Liver (tissue), 9 donors: Measurements from ENCODE around the gene COL4A4. TPM values are rescaled to one million over a fixed set of nuclear protein-coding genes. Genes with fewer than 3 reads are reported as not detected.

Source experiments
- DNase-seq: peaks from one replicate; pipeline ENCODE4 v3.0.0-alpha.2; 2017; ENCODE audit warnings: low spot score
- H3K27ac ChIP-seq, 2 donors: one replicate each; pipeline ENCODE4 v1.7.0; 2013; ENCODE audit warnings: inconsistent platforms in 2 of 2, low read length in 2 of 2, control low read depth in 1 of 2, low read depth in 1 of 2, mild to moderate bottlenecking in 1 of 2
- H3K27me3 ChIP-seq, 4 donors: one replicate each; pipeline versions ENCODE4 v1.6.1 to v1.7.0; 2013; ENCODE audit warnings: low read length in 3 of 4, inconsistent platforms in 1 of 4, mild to moderate bottlenecking in 1 of 4, moderate library complexity in 1 of 4; ENCODE audit not compliant: control insufficient read depth in 4 of 4, insufficient read depth in 4 of 4
- H3K36me3 ChIP-seq, 4 donors: one replicate each; pipeline versions ENCODE4 v1.6.1 to v1.7.0; 2013; ENCODE audit warnings: low read length in 3 of 4, mild to moderate bottlenecking in 3 of 4, low read depth in 1 of 4, moderate library complexity in 1 of 4; ENCODE audit not compliant: control insufficient read depth in 4 of 4, insufficient read depth in 3 of 4
- H3K4me1 ChIP-seq, 4 donors: one replicate each; pipeline versions ENCODE4 v1.6.1 to v1.7.0; 2013; ENCODE audit warnings: low read length in 3 of 4, mild to moderate bottlenecking in 3 of 4, moderate library complexity in 1 of 4; ENCODE audit not compliant: control insufficient read depth in 4 of 4, insufficient read depth in 4 of 4
- H3K4me3 ChIP-seq, 3 donors: one replicate each; pipeline versions ENCODE4 v1.6.1 to v1.7.0; 2013; ENCODE audit warnings: low read length in 3 of 3, control low read depth in 1 of 3, low read depth in 1 of 3, mild to moderate bottlenecking in 1 of 3
- H3K9ac ChIP-seq, 2 donors: one replicate each; pipeline ENCODE4 v1.7.0; 2013; ENCODE audit warnings: low read length in 2 of 2, mild to moderate bottlenecking in 2 of 2, moderate library complexity in 2 of 2, control low read depth in 1 of 2, low read depth in 1 of 2
- H3K9me3 ChIP-seq, 4 donors: one replicate each; pipeline versions ENCODE4 v1.6.1 to v1.7.0; 2013; ENCODE audit warnings: low read length in 3 of 4; ENCODE audit not compliant: control insufficient read depth in 4 of 4
- CTCF ChIP-seq: fragments of 150-350 bp; IDR thresholded peaks from 2 replicates; pipeline ENCODE4 v1.5.1; 2017; ENCODE audit warnings: improper control_type of control experiment, low read depth, low read length; ENCODE audit not compliant: missing input control
- FOXA1 ChIP-seq: IDR thresholded peaks from 2 replicates; pipeline ENCODE4 v1.6.1; 2016; ENCODE audit warnings: antibody characterized with exemption
- HNF4A ChIP-seq, 2 donors: conservative IDR thresholded peaks; 2 replicates each; pipeline ENCODE4 v1.6.1; 2016; ENCODE audit warnings: antibody characterized with exemption in 2 of 2, mild to moderate bottlenecking in 2 of 2
- HNF4G ChIP-seq: IDR thresholded peaks from 2 replicates; pipeline ENCODE4 v1.6.1; 2016; ENCODE audit warnings: antibody characterized with exemption
- MAX ChIP-seq: IDR thresholded peaks from 2 replicates; pipeline ENCODE4 v1.6.1; 2016; ENCODE audit warnings: antibody characterized with exemption
- NR2F2 ChIP-seq: IDR thresholded peaks from 2 replicates; pipeline ENCODE4 v1.6.1; 2016; ENCODE audit warnings: antibody characterized with exemption
- RAD21 ChIP-seq, 2 donors: IDR thresholded peaks; 2 replicates each; pipeline ENCODE4 v1.6.1; 2016; ENCODE audit warnings: antibody characterized with exemption in 2 of 2, mild to moderate bottlenecking in 2 of 2
- RXRA ChIP-seq, 2 donors: IDR thresholded peaks; 2 replicates each; pipeline ENCODE4 v1.6.1; 2017 to 2018; ENCODE audit warnings: antibody characterized with exemption in 2 of 2, mild to moderate bottlenecking in 1 of 2
- SP1 ChIP-seq: IDR thresholded peaks from 2 replicates; pipeline ENCODE4 v1.6.1; 2018; ENCODE audit warnings: antibody characterized with exemption, mild to moderate bottlenecking
- TAF1 ChIP-seq: conservative IDR thresholded peaks from 2 replicates; pipeline ENCODE4 v1.6.1; 2016; ENCODE audit warnings: antibody characterized with exemption, mild to moderate bottlenecking
- YY1 ChIP-seq: IDR thresholded peaks from 2 replicates; pipeline ENCODE4 v1.6.1; 2016; ENCODE audit warnings: antibody characterized with exemption, mild to moderate bottlenecking
- WGBS: extraction: QIAGEN DNeasy Blood & Tissue Kit; methylation state at CpG from one replicate; pipeline ENCODE4 v1.1.7; 2013; 5-methylcytosine and 5-hydroxymethylcytosine counted together
- polyA plus RNA-seq, 2 donors: library from polyadenylated mRNA; stranded (reverse) in 1 of 2; unstranded in 1 of 2; fragments of 200-250 nt in 1 of 2; fragments of >200 nt in 1 of 2; fragmentation: Nextera tagmentation in 1 of 2; extraction: Ambion mirVana in 1 of 2; gene quantifications; one replicate each; pipeline versions ENCODE4 v1.2.1 to v1.2.3, GENCODE V29; 2013 to 2015
- total RNA-seq, 2 donors: library from RNA; depleted of rRNA; stranded (reverse); fragments of >200 nt; gene quantifications; one replicate each; pipeline ENCODE4 v1.2.3, GENCODE V29; 2014
- TF ChIP-seq, protein P1 (sequence below): IDR thresholded peaks from 2 replicates; pipeline ENCODE4 v1.6.1; 2016; ENCODE audit warnings: antibody characterized with exemption
- TF ChIP-seq, protein P2 (sequence below): IDR thresholded peaks from 2 replicates; pipeline ENCODE4 v1.6.1; 2016; ENCODE audit warnings: antibody characterized with exemption, mild to moderate bottlenecking
- donor health status: healthy.
- donor health status: healthy.
- donor health status: healthy.
- donor health status: healthy.
- donor health status: healthy.

The COL4A4 gene
- total and polyA plus RNA-seq, 4 donors: 0.14 to 3.8 (median 0.82) TPM

DNA sequence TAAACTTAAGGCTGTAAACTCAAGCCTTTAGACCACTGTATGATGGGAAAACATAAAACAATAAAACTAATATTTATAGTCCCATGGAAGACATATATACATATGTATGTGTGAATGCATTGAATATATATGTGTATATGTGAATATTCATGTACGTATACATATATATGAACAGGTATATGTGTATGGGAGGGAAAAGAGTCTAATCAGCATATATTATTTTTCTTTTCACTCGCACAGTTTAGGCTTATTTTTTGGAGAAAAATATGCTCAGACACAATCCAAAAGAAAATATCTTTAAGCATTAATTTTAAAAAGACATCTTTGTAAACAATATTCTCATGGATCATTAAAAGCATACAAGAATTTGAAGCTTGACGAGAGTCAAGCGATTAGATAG, 22.7 kb downstream of the COL4A4 start:
- DNase-seq: no peak
- no peak overlapping the region for H3K9ac ChIP-seq
- H3K4me1 ChIP-seq: no peaks in the 10 kb centered on the region
- 93% methylated on average over 4 of the region's 4 CpGs for WGBS
- H3K36me3 ChIP-seq: peaks cover 0 to 2% (median 0%) of the 10 kb centered on the region in 4 donors
- no peaks in the 10 kb centered on the region for H3K9me3 ChIP-seq
- no peak overlapping the region for H3K4me3 ChIP-seq
- H3K27me3 ChIP-seq: no peaks in the 10 kb centered on the region
- TF ChIP-seq HNF4G: no peak
- no peak overlapping the region for H3K27ac ChIP-seq

- Histone ChIP-seq H3K9me3 (no peaks in the 10 kb centered on the region), H3K4me1 (peaks cover 0 to 16% (median 10%) of the 10 kb centered on the region in 4 donors), H3K27ac (no peak overlapping the region), H3K36me3 (no peaks in the 10 kb centered on the region), H3K27me3 (no peaks in the 10 kb centered on the region), H3K9ac (no peak overlapping the region), H3K4me3 (no peak overlapping the region)
- 93% methylated on average over 5 of the region's 5 CpGs for WGBS
- TF ChIP-seq, protein P1, sequence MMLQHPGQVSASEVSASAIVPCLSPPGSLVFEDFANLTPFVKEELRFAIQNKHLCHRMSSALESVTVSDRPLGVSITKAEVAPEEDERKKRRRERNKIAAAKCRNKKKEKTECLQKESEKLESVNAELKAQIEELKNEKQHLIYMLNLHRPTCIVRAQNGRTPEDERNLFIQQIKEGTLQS: no peak
- TF ChIP-seq YY1: no peak
- DNase-seq: no peak
These were observed 29.4 kb downstream of the COL4A4 start for GRCh38 chr2:227134591-227134990.

GRCh38 chr2:227132986-227133385, 31.0 kb downstream of the COL4A4 start:
- no peak for DNase-seq
- peak; percentile 34 for TF ChIP-seq NR2F2
- no peak for TF ChIP-seq CTCF
- no peak for TF ChIP-seq FOXA1
- TF ChIP-seq RXRA (IDR thresholded peaks at IDR 0.05): peak; percentile 90 to 98
- TF ChIP-seq SP1: peak; percentile 77
- TF ChIP-seq, protein P2, sequence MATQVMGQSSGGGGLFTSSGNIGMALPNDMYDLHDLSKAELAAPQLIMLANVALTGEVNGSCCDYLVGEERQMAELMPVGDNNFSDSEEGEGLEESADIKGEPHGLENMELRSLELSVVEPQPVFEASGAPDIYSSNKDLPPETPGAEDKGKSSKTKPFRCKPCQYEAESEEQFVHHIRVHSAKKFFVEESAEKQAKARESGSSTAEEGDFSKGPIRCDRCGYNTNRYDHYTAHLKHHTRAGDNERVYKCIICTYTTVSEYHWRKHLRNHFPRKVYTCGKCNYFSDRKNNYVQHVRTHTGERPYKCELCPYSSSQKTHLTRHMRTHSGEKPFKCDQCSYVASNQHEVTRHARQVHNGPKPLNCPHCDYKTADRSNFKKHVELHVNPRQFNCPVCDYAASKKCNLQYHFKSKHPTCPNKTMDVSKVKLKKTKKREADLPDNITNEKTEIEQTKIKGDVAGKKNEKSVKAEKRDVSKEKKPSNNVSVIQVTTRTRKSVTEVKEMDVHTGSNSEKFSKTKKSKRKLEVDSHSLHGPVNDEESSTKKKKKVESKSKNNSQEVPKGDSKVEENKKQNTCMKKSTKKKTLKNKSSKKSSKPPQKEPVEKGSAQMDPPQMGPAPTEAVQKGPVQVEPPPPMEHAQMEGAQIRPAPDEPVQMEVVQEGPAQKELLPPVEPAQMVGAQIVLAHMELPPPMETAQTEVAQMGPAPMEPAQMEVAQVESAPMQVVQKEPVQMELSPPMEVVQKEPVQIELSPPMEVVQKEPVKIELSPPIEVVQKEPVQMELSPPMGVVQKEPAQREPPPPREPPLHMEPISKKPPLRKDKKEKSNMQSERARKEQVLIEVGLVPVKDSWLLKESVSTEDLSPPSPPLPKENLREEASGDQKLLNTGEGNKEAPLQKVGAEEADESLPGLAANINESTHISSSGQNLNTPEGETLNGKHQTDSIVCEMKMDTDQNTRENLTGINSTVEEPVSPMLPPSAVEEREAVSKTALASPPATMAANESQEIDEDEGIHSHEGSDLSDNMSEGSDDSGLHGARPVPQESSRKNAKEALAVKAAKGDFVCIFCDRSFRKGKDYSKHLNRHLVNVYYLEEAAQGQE: no peak
- peak; percentile 47 for TF ChIP-seq MAX
- peak; percentile 42 for TF ChIP-seq HNF4G
- no peak for TF ChIP-seq TAF1
- peak; percentile 65 to 81 for TF ChIP-seq HNF4A (conservative IDR thresholded peaks at IDR 0.05)
- TF ChIP-seq RAD21 (IDR thresholded peaks at IDR 0.05): peak; percentile 34 to 63
- no peaks in the 10 kb centered on the region for H3K36me3 ChIP-seq
- peaks cover 0 to 16% (median 10%) of the 10 kb centered on the region in 4 donors for H3K4me1 ChIP-seq
- no peak overlapping the region for H3K27ac ChIP-seq
- H3K27me3 ChIP-seq: no peaks in the 10 kb centered on the region
- H3K9me3 ChIP-seq: no peaks in the 10 kb centered on the region
- WGBS: 49% methylated on average over 4 of the region's 4 CpGs
- H3K9ac ChIP-seq: no peak overlapping the region
- H3K4me3 ChIP-seq: no peak overlapping the region
